GM12873 (cell line): Measurements from ENCODE around the gene PTPN13.

Experiments
- TF ChIP-seq, protein P1 (sequence below): IDR thresholded peaks from 2 replicates; pipeline ENCODE4 v1.5.1; 2012; ENCODE audit warnings: low read depth, mild to moderate bottlenecking, moderate library complexity, low read length, control low read depth; ENCODE audit not compliant: insufficient read depth; ENCODE audit errors: missing control alignments

Gene PTPN13

DNA sequence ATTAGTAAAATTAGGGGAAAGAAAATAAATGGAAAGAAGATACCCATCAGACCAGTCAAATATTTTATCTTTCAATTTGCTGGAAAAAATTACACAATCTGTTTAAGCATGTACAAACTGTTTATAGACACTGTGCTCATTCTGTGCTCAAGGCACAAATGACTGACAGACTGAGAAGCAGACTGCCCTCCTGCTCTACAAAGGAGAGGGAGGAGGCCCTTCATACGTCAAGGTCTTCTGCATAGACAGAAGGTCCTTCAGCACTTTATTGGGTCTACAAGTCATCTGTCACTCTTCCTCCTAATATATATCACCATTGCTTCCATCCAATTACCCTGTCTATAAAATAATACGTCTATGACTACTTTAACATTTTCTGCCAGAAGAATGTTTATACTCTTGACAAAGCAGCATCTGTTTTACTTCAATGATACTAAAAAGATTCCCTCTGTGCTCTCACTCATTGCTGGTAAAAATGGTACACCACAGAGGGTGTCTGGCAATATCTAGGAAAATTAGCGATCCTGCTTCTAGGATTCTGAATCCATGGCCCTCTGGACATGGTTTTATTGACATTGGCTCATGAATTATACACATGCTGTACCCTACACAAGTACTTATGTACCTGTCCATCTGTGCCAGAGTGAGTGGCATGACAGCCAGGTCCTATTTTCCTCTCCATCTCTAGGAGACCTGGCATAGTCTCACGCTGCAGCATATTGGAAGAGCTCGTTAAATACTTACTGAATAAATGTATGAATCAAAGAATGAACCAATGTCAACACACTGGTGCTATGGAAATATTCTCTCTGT is 243.8 kb downstream of the PTPN13 start:
- TF ChIP-seq, protein P1, sequence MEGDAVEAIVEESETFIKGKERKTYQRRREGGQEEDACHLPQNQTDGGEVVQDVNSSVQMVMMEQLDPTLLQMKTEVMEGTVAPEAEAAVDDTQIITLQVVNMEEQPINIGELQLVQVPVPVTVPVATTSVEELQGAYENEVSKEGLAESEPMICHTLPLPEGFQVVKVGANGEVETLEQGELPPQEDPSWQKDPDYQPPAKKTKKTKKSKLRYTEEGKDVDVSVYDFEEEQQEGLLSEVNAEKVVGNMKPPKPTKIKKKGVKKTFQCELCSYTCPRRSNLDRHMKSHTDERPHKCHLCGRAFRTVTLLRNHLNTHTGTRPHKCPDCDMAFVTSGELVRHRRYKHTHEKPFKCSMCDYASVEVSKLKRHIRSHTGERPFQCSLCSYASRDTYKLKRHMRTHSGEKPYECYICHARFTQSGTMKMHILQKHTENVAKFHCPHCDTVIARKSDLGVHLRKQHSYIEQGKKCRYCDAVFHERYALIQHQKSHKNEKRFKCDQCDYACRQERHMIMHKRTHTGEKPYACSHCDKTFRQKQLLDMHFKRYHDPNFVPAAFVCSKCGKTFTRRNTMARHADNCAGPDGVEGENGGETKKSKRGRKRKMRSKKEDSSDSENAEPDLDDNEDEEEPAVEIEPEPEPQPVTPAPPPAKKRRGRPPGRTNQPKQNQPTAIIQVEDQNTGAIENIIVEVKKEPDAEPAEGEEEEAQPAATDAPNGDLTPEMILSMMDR = no peak

DNA sequence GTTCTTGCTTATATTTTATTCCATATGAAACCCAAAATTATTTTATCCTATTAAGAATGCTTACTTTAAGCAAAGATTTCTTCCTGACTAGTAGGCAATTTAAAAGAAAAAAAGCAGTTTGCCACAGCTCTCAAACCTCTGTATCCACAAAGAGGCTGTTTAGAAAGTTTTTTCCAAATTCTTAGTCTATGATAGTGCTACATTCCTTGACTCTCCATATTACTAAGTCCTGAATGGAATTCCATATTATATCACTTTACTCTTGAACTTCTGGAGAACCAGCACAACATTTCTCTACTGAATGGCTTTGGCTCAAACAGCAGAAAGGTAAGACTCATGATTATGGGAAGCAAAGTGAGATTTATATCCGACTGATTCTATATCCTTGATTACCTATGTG is 246.7 kb downstream of the PTPN13 start:
- TF ChIP-seq, protein P1 = no peak

DNA sequence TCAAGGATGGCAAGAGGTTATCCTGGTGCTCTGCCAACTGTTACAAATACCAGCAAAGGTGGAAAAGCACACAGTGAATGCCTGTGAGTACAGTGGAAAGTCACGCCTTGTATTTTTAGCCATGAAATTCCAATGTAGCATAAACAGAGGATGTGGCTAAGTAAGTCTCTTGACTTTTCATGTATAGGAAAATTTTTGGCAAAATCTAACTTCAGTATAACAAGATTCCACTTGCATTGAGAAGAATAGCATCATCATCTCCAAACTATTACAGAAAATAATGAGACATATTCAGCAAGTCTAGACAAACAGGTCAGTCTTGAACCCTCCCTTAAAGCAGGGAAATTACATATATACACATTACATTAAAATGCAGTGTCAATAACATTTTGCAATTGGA is 247.2 kb downstream of the PTPN13 start:
- TF ChIP-seq, protein P1 = no peak

DNA sequence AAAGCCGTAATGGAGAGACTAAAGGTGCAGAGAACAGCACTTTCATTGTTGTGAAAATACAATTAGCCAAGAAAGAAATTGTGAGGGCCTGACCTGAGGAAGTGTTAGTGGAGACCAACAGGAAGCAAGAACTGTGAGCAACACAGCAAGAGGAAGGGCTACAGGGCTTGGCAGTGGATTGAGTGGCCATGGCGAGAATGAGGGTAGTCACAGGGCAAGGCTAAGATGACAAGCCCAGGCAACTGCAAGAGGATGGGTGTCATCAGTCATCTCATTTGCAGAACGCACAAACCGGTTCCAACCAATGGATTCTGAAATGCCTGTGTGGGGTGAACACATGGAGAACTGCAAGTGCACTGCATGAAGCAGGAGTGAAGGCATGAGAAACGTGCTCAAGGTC is 251.5 kb downstream of the PTPN13 start:
- TF ChIP-seq, protein P1 = no peak

DNA sequence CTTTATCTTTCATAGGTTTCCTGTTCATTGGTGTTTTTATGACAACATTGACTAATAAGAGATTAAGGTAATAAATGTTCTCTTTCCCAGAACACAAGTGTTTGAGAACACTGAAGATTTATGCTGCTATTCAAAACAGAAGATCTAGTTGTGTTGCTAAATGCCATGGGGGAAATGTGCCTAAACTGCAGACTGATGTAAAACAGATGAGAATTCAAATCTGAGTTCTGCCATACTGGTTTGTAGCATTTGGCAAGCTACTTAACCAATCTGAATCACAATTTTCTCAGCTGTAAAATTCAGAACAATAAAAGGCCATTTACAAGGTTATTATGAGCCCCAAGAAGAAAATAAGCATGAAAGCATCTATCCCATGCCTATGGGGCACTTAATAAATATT is 252.8 kb downstream of the PTPN13 start:
- TF ChIP-seq, protein P1 = no peak

DNA sequence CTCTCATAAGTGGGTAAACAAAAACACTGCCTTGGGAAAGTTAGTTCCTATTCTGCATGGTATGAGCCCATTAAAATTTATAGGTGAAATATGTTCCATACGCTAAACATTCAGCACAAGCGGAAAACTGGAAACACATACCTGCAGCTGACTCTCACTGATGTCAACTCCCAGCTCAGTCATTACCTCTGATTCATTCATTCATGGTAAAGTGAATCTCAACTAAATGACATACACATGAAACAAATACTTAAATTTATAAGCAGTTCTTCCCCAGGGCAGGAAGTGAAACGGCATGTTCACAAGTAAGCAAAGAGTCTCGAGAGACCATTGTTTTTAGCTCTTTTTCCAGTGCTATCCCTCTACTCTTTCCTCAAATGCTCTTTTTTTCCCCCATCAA is 253.5 kb downstream of the PTPN13 start:
- TF ChIP-seq, protein P1 = no peak

DNA sequence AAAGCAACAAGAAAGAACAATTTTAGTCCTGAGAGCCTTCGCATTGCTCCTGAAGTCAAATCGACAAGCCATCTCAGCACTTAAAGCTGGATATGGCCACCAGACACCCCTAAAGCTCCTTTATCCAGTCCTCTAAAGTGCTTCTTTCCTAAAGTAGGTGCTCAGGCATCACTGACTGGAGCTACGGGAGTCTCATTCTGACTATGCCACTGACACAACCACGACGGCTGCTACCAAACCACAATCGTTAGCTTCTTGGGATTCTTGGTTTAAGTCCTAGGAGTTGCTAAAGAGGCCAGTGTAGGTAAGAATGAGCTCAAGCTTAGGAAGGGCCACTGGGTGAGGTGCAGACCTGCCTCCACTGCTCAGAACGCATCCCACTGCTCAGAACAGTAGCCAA is 254.0 kb downstream of the PTPN13 start:
- TF ChIP-seq, protein P1 = no peak
